ENCODE measurements around the gene ELOA. TPM values are rescaled to one million over a fixed set of nuclear protein-coding genes. Genes with fewer than 3 reads are reported as not detected.

ELOA gene
- total RNA-seq, 2 experiments from 2014 or later = 30.1 to 40.7 TPM

DNA sequence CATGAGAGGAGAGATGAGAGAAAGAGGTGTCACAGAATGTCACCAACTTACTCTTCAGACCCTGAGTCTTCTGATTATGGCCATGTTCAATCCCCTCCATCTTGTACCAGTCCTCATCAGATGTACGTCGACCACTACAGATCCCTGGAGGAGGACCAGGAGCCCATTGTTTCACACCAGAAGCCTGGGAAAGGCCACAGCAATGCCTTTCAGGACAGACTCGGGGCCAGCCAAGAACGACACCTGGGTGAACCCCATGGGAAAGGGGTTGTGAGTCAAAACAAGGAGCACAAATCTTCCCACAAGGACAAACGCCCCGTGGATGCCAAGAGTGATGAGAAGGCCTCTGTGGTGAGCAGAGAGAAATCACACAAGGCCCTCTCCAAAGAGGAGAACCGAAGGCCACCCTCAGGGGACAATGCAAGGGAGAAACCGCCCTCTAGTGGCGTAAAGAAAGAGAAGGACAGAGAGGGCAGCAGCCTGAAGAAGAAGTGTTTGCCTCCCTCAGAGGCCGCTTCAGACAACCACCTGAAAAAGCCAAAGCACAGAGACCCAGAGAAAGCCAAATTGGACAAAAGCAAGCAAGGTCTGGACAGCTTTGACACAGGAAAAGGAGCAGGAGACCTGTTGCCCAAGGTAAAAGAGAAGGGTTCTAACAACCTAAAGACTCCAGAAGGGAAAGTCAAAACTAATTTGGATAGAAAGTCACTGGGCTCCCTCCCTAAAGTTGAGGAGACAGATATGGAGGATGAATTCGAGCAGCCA is 8.0 kb downstream of the ELOA start:
- H3K27ac Mint-ChIP-seq = peak overlapping the region; percentile 58
- peak; percentile 78 for ATAC-seq
- CTCF ChIA-PET = interaction anchor here (0.9 to 1.7 kb wide), 6 partner anchors 8 to 60 kb away, joined by 3 to 6 read pairs (median 4); partner anchors contain the start of genes ELOA and RPL11

DNA sequence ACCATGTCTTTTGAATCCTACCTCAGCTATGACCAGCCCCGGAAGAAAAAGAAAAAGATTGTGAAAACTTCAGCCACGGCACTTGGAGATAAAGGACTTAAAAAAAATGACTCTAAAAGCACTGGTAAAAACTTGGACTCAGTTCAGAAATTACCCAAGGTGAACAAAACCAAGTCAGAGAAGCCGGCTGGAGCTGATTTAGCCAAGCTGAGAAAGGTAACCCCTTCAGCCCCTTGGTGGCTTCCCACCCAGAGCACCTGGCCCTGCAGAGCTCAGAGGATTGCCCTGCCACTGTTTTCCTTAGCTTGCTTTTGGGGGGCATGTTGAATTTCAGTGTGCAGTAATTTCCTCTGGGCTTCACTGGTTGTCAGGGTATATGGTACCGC is 8.5 kb downstream of the ELOA start:
- H3K36me3 Mint-ChIP-seq = peaks cover 55% of the 10 kb centered on the region
- CTCF ChIA-PET = interaction anchor here (0.9 to 1.7 kb wide), 6 partner anchors 9 to 60 kb away, joined by 3 to 6 read pairs (median 4); partner anchors contain the start of genes ELOA and RPL11

More for the DNA sequence above, 8.0 kb downstream of the ELOA start:
- Mint-ChIP-seq H3K9me3 (ENCODE audit: low read depth) (no peaks in the 10 kb centered on the region), H3K36me3 (peaks cover 53% of the 10 kb centered on the region), H3K4me1 (peaks cover 31% of the 10 kb centered on the region), H3K4me3 (no peak overlapping the region), H3K27me3 (no peaks in the 10 kb centered on the region)
- DNase-seq = peak; percentile 56

DNA sequence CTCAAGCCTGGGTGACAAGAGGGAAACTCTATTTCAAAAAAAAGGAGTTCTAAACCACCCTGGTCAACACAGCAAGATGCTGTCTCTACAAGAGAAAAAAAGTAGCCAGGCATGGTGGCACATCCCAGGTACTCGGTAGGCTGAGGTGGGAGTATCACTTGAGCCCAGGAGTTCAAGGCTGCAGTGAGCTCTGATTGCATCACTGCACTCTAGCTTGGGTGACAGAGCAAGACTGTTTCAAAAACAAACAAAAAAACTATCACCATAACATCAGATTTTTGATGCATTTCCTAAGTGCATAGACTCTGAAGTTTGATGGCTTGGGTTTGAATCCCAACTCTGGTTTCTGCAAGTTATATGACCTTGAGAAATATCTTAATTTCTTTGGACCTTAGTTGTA is 9.6 kb downstream of the ELOA start:
- H3K4me1 Mint-ChIP-seq = peaks cover 17% of the 10 kb centered on the region
- peaks cover 55% of the 10 kb centered on the region for H3K36me3 Mint-ChIP-seq
- H3K9me3 Mint-ChIP-seq (ENCODE audit: low read depth) = no peaks in the 10 kb centered on the region
- no peak for ATAC-seq
- no peak overlapping the region for H3K27ac Mint-ChIP-seq
- CTCF ChIA-PET = interaction anchor here (1.7 kb wide), 1 partner anchor 18 kb away, joined by 4 read pairs; no protein-coding TSS in a partner anchor
- DNase-seq = no peak
- no peak overlapping the region for H3K4me3 Mint-ChIP-seq
- no peaks in the 10 kb centered on the region for H3K27me3 Mint-ChIP-seq

More for the DNA sequence above, 8.5 kb downstream of the ELOA start:
- H3K4me1 Mint-ChIP-seq = peaks cover 27% of the 10 kb centered on the region
- no peak overlapping the region for H3K4me3 Mint-ChIP-seq
- ATAC-seq (no peak), DNase-seq (no peak)
- no peaks in the 10 kb centered on the region for H3K27me3 Mint-ChIP-seq
- no peaks in the 10 kb centered on the region for H3K9me3 Mint-ChIP-seq (ENCODE audit: low read depth)
- H3K27ac Mint-ChIP-seq = peak overlapping the region; percentile 58

DNA sequence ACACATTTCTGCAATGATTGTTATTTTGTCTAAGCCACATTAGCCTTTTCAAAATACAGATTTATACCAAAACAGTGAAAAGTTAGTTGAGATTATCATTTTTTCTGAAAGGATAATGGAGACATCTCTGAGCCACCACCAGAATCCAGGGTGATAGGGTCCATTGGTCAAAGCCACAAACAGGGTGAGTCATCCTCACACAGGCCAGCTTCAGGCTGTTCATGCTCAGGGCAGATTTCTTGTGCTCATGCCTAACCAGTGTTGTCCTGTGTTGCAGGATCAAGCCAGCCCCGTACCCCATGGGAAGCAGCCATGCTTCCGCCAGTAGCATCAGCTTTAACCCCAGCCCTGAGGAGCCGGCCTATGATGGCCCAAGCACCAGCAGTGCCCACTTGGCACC is 13.4 kb downstream of the ELOA start:
- CTCF ChIA-PET = no interaction called here
- Mint-ChIP-seq H3K4me1 (no peaks in the 10 kb centered on the region), H3K27ac (no peak overlapping the region), H3K9me3 (ENCODE audit: low read depth) (no peaks in the 10 kb centered on the region), H3K36me3 (peaks cover 58% of the 10 kb centered on the region), H3K4me3 (no peak overlapping the region), H3K27me3 (no peaks in the 10 kb centered on the region)
- no peak for DNase-seq
- ATAC-seq = no peak

- CTCF ChIA-PET = interaction anchor here (0.6 kb wide), 1 partner anchor 72 kb away, joined by 3 read pairs; no protein-coding TSS in a partner anchor
- peaks cover 56% of the 10 kb centered on the region for H3K36me3 Mint-ChIP-seq
- no peaks in the 10 kb centered on the region for H3K27me3 Mint-ChIP-seq
- H3K4me1 Mint-ChIP-seq = no peaks in the 10 kb centered on the region
- ATAC-seq (no peak), DNase-seq (no peak)
- no peak overlapping the region for H3K4me3 Mint-ChIP-seq
- no peak overlapping the region for H3K27ac Mint-ChIP-seq
- no peaks in the 10 kb centered on the region for H3K9me3 Mint-ChIP-seq (ENCODE audit: low read depth)
Observed at GRCh38 chr1:23757812-23758211, 14.5 kb downstream of the ELOA start.

DNA sequence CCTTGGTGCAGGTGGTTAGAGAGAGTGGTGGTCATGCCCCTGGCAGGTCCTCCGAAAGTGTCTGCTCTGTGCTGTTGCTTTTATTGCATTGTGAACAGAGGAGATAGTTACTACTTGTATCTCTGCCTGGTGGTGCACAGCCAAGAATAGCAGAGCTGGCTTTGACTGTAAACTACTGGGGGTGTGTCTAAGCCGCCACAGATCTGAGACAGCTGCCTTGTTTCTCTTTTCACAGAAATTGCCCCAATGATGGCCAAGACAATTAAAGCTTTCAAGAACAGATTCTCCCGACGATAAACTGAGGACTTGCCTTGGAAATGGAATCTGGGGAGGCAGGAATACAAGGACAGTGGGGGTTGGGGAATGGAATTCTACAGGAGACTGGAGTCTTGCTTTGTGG is 16.0 kb downstream of the ELOA start:
- DNase-seq (no peak), ATAC-seq (no peak)
- CTCF ChIA-PET = no interaction called here
- peaks cover 49% of the 10 kb centered on the region for H3K36me3 Mint-ChIP-seq
- H3K9me3 Mint-ChIP-seq (ENCODE audit: low read depth) = no peaks in the 10 kb centered on the region
- no peaks in the 10 kb centered on the region for H3K27me3 Mint-ChIP-seq
- no peak overlapping the region for H3K27ac Mint-ChIP-seq
- H3K4me1 Mint-ChIP-seq = no peaks in the 10 kb centered on the region
- no peak overlapping the region for H3K4me3 Mint-ChIP-seq

- H3K36me3 Mint-ChIP-seq = peaks cover 29% of the 10 kb centered on the region
- H3K9me3 Mint-ChIP-seq (ENCODE audit: low read depth) = no peaks in the 10 kb centered on the region
- DNase-seq (no peak), ATAC-seq (no peak)
- no peaks in the 10 kb centered on the region for H3K4me1 Mint-ChIP-seq
- H3K4me3 Mint-ChIP-seq = no peak overlapping the region
- no peaks in the 10 kb centered on the region for H3K27me3 Mint-ChIP-seq
- CTCF ChIA-PET = interaction anchor here (1.0 to 1.2 kb wide), 3 partner anchors 9 to 965 kb away, joined by 3 to 4 read pairs (median 4); no protein-coding TSS in a partner anchor
- no peak overlapping the region for H3K27ac Mint-ChIP-seq
Observed at GRCh38 chr1:23763041-23763577, 19.8 kb downstream of the ELOA start.

DNA sequence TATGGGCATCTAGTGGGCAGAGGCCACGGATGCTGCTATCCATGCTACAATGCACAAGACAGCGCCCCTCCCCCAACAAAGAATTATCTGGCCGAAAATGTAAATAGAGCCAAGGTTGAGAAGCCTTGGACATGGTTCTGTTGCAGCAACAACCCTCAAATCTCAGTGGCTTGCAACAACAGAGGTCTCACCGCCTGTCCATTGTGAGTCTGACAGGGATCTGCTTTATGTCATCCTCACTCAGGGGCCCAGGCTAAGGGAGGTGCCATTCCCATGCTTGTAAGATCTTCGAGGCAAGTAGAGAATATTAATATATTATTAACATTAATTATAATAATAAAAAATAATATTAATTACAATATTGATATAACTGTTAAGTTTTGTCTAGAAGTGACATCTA is 25.5 kb downstream of the ELOA start:
- Mint-ChIP-seq H3K9me3 (ENCODE audit: low read depth) (no peaks in the 10 kb centered on the region), H3K4me1 (peaks cover 8% of the 10 kb centered on the region), H3K27me3 (no peaks in the 10 kb centered on the region), H3K27ac (no peak overlapping the region), H3K36me3 (peaks cover 13% of the 10 kb centered on the region), H3K4me3 (no peak overlapping the region)
- no peak for ATAC-seq
- no peak for DNase-seq
- CTCF ChIA-PET = no interaction called here

DNA sequence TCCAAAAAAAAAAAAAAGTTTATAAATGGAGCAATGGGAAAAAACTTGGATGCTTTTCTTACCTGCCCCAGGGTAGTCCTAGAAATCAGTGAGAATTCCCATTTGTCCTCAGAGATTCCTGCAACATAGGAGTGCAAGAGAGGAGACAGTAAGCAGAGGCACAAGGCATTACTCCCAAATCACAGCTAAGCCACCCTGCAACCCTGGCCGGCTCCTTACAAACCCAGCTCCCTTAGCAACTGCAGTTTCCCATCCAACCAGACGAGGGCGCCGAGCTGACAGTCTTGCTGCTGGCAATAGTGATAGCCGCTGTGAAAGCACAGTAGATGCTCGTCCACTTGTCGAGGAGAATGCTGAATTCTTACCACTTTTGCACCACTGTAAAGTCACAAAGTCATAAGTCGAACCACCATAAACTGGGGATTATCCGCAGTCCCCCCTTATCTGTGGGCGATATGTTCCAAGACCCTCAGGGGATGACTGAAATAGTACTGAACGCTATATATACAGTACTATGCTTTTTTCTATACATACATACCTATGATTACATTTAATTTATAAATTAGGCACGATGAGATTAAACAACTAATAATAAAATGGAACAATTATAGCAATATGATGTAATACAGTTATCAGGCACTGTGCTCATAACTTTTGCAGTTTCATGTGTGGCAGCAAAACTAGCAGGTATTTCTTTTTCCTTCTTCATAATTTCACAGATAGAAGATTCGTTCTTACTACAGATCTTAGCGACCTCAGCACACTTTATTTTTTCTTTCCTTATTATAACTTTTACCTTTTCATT is 29.0 kb downstream of the ELOA start:
- Mint-ChIP-seq H3K27ac (no peak overlapping the region), H3K4me3 (no peak overlapping the region), H3K9me3 (ENCODE audit: low read depth) (no peaks in the 10 kb centered on the region), H3K36me3 (peaks cover 7% of the 10 kb centered on the region), H3K27me3 (no peaks in the 10 kb centered on the region), H3K4me1 (peaks cover 35% of the 10 kb centered on the region)
- DNase-seq (peak; percentile 93), ATAC-seq (peak; percentile 95)
- CTCF ChIA-PET = interaction anchor here (0.6 to 3.1 kb wide), 46 partner anchors 9 to 340 kb away, joined by 3 to 54 read pairs (median 4); partner anchors contain the start of genes CNR2, ELOA, FUCA1 and GALE

DNA sequence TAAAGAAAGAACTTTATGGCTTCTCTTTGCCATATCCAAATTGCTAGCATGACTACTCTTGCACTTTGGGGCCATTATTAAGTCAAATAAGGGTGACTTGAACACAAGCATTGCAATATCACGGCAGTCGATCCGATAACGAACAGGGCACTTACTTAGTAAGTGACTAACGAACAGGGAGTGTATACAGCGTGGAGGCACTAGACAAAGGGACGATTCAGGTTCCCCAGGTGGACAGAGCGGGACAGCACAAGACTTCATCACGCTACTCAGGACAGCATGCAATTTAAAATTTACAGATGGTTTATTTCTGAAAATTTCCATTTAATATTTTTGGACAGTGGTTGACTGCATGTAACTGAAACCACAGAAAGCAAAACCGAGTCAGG is 29.6 kb downstream of the ELOA start:
- H3K27me3 Mint-ChIP-seq = no peaks in the 10 kb centered on the region
- H3K4me1 Mint-ChIP-seq = peaks cover 41% of the 10 kb centered on the region
- CTCF ChIA-PET = interaction anchor here (2.2 kb wide), 1 partner anchor 14 kb away, joined by 7 read pairs; no protein-coding TSS in a partner anchor
- H3K27ac Mint-ChIP-seq = no peak overlapping the region
- no peak overlapping the region for H3K4me3 Mint-ChIP-seq
- no peak for DNase-seq
- no peaks in the 10 kb centered on the region for H3K9me3 Mint-ChIP-seq (ENCODE audit: low read depth)
- H3K36me3 Mint-ChIP-seq = peaks cover 4% of the 10 kb centered on the region
- no peak for ATAC-seq

GRCh38 chr1:23774174-23774880 is 31.1 kb downstream of the ELOA start:
- H3K27ac Mint-ChIP-seq = no peak overlapping the region
- H3K27me3 Mint-ChIP-seq = no peaks in the 10 kb centered on the region
- H3K4me1 Mint-ChIP-seq = peaks cover 49% of the 10 kb centered on the region
- ATAC-seq (no peak), DNase-seq (no peak)
- peaks cover 5% of the 10 kb centered on the region for H3K36me3 Mint-ChIP-seq
- H3K9me3 Mint-ChIP-seq (ENCODE audit: low read depth) = no peaks in the 10 kb centered on the region
- no peak overlapping the region for H3K4me3 Mint-ChIP-seq
- CTCF ChIA-PET = interaction anchor here (0.7 to 2.2 kb wide), 8 partner anchors 12 to 177 kb away, joined by 3 to 7 read pairs (median 4); no protein-coding TSS in a partner anchor

DNA sequence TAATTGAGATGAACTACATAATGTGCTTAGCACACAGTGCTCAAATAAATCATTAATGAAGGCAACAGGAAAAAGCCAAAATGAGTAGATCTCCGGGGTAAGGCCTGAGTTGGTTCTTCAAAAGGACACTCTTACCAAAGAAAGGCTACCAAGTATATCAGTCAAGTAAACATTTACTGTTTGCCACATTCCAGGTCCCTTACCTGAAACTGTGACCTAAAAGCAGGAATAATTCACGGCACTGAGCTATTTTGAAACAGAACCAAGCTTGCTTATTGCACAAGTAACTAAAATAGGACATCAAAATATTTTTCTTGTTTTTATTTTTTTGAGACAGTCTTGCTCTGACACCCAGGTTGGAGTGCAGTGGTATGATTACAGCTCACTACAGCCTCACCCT is 32.9 kb downstream of the ELOA start:
- CTCF ChIA-PET = interaction anchor here (1.1 to 2.0 kb wide), 6 partner anchors 10 to 178 kb away, joined by 3 to 10 read pairs (median 4); partner anchors contain the start of gene ELOA
- no peak overlapping the region for H3K27ac Mint-ChIP-seq
- no peaks in the 10 kb centered on the region for H3K27me3 Mint-ChIP-seq
- no peaks in the 10 kb centered on the region for H3K9me3 Mint-ChIP-seq (ENCODE audit: low read depth)
- peaks cover 61% of the 10 kb centered on the region for H3K4me1 Mint-ChIP-seq
- no peak for ATAC-seq
- DNase-seq = no peak
- no peak overlapping the region for H3K4me3 Mint-ChIP-seq
- H3K36me3 Mint-ChIP-seq = peaks cover 14% of the 10 kb centered on the region

Data from activated CD8-positive, alpha-beta memory T cell treated with anti-CD3 and anti-CD28 coated beads, Interleukin-2, amount 10 ng/mL, durations not matched to agents 7 days and 5 days (primary cell).